GM19193 (cell line): ENCODE data around the gene SLCO4A1.

Source experiments
- POLR2A ChIP-seq: IDR thresholded peaks from 4 replicates; pipeline ENCODE4 v1.6.1; 2011; ENCODE audit not compliant: insufficient read depth, insufficient read length; ENCODE audit errors: extremely low read depth

SLCO4A1 gene

DNA sequence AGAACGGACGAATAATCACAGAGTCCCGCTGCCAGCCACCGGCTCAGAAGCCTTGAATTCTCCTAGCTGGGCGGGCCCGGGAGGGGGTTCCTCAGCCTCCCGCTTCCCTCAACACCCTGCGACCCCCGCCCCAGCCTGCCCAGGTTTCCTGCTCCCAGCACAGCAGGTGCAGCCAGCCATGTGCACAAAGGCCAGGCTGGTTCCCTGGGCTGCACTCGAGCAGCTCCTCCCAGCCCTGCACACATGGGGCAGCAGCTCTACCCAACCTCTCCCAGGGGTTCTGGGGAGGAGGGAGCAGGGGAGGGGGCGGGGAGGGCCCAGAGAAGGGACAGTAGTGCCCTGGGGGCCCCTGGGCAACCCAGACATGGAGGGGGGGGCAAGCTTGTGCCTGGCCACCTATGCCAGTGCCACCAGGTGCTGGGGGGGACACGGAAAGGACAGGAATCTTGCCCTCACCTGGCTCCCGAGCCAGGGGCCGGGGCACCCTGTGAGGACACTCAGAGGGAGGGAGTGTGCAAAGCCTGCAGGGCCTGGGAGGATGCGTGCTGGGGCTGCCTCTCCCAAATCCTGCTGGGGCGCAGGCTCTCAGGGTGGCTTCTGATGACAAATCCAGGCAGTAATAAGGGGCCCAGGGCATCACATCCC lies 65.1 kb downstream of the SLCO4A1 start:
- TF ChIP-seq POLR2A, result no peak

DNA sequence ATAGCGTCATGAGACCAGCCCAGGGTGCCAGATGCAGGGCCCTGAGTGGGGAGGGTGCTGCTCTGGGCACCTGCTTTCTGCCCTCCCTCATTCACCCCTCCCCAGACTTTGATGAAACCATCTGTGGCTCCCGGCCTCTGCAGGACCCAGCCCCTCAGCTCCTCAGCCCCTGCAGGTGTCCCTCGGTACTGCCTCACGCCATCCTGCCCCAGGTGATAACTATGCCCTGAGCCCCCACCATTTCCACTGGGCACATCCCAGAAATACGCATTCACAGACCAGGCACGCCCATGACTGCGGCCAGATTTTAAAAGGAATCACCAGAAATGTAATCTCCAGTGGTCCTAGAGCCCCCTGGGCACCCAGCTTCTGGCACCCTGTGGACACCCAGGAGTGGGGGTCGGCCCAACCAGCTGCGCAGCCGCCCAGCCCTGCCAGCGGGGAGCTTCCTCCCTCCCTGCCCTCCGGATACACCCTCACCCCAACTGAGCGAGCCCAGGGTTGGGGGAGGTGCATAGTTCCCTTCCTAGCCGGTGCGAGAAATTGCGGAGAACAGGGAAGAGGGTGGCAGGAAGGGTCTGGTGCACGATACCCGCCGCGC lies 65.7 kb downstream of the SLCO4A1 start:
- no peak for TF ChIP-seq POLR2A

- no peak for TF ChIP-seq POLR2A
Observed at GRCh38 chr20:62708591-62709536, 66.6 kb downstream of the SLCO4A1 start, which contains the start of gene NTSR1. Gene NTSR1, plus strand, starts transcription at chr20:62708836. Its CDS starts 372 bp downstream, at chr20:62709208.

DNA sequence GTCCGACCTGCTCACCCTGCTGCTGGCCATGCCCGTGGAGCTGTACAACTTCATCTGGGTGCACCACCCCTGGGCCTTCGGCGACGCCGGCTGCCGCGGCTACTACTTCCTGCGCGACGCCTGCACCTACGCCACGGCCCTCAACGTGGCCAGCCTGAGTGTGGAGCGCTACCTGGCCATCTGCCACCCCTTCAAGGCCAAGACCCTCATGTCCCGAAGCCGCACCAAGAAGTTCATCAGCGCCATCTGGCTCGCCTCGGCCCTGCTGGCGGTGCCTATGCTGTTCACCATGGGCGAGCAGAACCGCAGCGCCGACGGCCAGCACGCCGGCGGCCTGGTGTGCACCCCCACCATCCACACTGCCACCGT lies 67.2 kb downstream of the SLCO4A1 start:
- TF ChIP-seq POLR2A, result no peak

DNA sequence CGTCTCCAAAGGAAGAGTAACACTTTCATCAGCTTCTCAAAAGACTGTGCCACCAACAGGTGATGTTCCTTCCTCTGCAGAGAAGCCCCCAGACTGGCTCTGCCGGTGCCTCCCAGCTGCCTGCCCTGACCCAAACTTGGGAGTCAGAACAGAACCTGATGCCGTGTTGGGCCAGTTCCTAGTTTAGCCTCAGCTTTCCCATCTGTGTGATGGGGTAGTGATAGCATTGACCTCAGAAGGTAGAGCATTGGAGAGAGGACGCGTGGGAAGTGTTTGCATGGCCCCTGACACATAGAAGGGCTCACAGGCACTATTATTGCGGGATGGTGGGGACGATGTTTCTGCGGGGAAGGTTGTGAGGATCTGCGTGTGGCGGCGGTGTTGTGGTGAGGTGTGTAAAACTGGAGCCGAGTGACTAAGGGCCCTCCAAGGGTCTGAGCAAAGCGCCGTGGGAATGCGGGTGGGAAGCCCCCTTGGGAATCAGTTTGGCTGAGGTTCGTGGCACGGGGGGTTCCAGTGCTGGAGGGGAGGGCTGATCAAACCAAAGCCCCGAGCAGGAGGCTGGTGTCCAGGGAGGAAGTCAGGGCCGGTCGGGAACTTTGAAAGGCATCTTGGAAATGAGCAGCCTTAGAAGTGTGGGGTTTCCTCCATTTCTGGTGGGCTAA lies 68.0 kb downstream of the SLCO4A1 start:
- TF ChIP-seq POLR2A, result no peak

DNA sequence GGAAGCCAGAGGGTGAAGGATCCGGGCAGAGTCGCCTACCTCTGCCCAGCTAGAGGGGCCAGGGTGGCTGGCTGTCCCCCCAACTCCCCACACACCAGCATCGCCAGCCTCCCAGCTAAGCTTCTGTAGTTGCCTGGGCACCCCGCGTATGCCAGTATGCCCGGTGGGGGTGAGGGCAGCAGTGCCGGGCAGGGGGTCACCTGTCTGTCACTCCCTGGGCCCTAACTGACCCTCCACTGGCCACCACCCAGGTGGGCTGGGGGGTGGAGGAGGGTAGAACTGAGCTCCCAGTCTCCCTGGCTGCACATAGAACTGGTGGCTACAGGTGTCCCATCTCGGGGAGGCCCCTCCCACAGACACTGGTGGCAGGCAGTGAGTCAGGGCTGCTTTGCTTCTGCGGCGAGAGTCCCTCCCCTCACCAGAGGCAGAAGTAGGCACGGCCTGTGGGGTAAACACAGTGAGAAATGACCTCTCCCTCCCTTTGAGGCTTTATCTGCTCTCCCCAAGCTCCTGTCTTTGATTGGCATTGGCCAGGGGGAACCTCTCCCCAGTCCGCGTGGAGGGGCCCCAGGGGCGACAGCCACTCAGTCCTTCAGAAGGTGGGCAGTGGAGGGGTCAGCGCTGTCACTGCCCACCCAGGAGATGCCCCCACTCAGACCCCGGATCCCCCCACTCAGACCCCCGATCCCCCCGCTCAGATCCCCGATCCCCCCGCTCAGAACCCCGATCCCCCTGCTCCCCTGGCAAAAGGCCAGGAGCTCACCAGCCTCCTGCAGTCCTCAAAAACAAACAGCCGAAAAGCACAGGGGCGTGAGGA lies 68.8 kb downstream of the SLCO4A1 start:
- no peak for TF ChIP-seq POLR2A

DNA sequence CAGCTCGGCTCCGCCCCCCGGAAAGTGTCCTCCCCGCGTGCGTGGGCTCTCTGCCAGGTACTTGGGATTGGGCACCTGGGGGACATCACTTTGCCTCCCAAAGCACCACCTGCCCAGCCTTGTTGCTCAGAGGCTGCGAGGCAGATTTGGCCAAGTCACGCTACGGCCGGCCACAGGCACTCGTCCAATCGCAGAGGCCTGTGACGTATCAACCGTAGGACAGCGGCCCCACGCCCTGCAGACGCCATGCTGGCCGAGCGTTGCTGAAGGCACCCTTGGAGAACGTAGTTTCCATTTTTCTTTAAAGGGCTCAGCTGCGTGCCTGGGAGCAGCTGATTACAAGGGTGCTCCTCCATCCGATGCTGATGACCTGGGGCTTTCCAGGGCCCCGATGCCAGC lies 69.4 kb downstream of the SLCO4A1 start:
- no peak for TF ChIP-seq POLR2A

DNA sequence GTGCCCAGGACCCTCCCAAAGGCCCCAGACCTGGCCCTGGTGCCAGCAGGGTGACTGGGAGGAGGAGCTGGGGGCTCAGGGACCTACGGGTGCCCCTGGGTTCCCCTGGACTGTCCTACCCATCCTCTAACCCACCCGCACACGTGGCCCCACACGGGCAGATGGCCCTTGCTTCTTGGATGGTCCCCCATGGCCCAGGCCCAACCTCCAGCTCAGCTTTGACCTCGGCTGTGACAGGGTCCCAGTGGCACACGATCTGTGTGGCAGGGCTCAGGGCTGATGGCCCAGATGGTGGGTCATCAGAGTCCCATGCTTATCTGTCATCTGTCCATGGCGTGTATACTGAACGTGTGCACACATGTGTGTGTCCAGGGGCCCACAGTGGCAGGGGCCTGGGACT lies 70.3 kb downstream of the SLCO4A1 start:
- no peak for TF ChIP-seq POLR2A

- no peak for TF ChIP-seq POLR2A
Observed at GRCh38 chr20:62714006-62714405, 71.7 kb downstream of the SLCO4A1 start.

GRCh38 chr20:62714799-62715198 lies 72.5 kb downstream of the SLCO4A1 start:
- TF ChIP-seq POLR2A, result no peak

- no peak for TF ChIP-seq POLR2A
Observed at GRCh38 chr20:62715201-62715600, 72.9 kb downstream of the SLCO4A1 start.

DNA sequence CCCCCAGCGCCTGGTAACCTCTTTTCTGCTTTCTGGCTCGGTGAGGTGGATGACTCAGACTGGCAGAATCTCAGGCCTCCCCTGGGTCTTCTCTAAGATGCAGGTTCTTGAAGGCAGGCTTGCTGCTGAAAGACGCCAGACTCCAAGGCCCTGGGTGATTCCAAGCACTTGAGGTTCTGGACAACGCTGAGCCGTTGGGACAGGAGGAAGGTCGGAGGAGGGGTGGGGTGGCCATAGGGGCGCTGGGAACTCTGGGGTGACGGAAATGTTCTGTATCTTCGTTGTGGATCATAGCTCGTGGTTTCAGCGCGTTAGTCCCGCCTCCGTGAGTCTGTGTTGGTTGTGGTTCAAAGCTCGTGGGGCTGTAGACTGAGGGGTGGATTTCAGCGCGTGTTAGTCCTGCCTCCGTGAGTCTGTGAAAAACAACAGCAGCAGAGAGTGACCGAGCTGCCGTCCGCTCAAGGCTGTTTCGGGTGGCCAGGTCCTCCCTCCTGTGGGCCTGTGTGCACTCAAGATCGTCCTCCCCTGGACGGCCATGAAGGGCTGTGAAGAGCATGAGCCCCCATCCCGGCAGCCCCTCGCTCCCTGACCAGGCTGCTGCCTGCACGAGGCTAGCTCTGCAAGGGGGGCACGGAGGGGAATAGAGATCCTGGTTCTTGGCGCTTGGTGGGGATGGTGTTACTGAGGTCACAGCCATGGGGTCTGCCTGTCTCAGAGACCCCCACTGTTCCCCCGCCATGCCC lies 74.1 kb downstream of the SLCO4A1 start:
- TF ChIP-seq POLR2A, result no peak

- no peak for TF ChIP-seq POLR2A
Observed at GRCh38 chr20:62716941-62717310, 74.6 kb downstream of the SLCO4A1 start.

- no peak for TF ChIP-seq POLR2A
Observed at GRCh38 chr20:62717933-62718332, 75.6 kb downstream of the SLCO4A1 start.
